ENCODE measurements around the gene FTO.

FTO gene

DNA sequence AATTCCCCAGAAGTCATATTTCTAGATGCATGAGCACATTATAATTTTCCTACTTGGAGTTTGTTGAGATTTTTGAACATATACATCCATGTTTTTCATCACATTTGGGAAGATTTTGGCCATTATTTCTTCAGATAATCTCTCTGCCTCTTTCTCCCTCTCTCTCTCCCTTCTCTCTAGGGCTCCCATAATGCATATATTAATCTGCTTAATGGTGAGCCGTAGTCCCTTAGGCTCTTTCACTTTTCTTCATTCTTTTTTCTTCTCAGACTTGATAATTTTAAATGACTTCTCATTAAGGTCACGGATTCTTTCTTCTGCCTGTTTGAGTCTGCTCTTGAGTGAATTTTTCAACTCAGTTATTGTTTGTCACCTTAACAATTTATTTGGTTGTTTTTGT, 481.1 kb downstream of the FTO start:
- DNase-seq (ENCODE audit: low spot score), result no peak

GRCh38 chr16:54191163-54191562, 487.2 kb downstream of the FTO start:
- DNase-seq (ENCODE audit: low spot score), result no peak

- no peak for DNase-seq (ENCODE audit: low spot score)
Measured at GRCh38 chr16:54191592-54191991, 487.6 kb downstream of the FTO start.

GRCh38 chr16:54193013-54193664, 489.2 kb downstream of the FTO start:
- DNase-seq (ENCODE audit: low spot score), result no peak

DNA sequence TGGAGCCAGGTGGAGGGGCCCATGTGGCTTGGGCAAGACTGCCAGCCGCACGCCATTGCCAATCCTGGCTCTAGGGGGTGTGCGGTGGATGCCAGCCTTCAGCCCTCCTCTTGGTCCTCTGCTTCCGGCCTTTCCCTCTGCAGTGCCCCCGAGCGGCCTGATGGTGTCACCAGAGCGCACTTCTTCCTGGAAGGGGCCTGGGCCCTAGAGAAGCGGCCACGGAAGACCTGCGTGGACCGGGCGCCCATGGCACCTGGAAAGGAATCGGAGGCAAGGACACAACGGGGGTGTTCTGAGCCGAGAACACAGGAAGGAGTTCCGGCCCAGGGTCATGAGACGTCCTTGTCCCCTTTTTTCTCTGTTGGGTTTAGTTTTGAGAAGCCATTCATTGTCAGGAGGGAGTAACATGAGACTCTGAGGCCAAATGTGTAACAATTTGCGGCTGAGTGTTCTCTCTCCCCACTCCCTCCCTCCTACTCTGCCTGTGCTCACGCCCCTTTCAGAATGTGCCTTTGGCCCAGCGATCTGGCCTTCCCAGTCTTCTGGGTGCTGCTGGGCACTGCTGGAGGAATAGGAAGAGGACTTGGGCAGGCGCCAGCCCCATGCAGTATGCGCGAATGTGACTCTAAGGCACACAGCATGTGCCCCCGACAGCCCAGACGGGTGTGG, 489.8 kb downstream of the FTO start:
- peak; percentile 68 for DNase-seq (ENCODE audit: low spot score)

DNA sequence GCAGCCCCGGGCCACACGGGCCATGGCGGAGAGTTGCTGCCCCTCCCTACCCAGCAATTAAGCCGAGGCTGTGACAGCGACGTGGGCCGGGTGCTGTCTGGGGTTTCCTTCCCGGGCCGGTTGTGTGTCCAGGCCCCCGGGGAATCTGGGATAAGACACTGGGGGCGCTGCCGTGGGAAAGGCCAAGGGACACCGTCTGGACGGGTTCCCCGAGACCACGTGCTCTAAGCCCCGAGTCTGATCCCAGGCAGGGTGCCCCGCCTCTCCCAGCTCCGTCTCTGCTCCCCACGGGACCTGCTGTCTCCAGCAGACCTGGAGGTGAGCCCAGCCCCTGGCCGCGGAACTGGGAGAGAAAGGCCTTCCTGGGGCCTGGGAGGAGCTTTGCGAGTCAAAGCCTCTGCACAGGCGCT, 490.4 kb downstream of the FTO start:
- DNase-seq (ENCODE audit: low spot score), result no peak

GRCh38 chr16:54197758-54198157, 493.8 kb downstream of the FTO start:
- DNase-seq (ENCODE audit: low spot score), result no peak

DNA sequence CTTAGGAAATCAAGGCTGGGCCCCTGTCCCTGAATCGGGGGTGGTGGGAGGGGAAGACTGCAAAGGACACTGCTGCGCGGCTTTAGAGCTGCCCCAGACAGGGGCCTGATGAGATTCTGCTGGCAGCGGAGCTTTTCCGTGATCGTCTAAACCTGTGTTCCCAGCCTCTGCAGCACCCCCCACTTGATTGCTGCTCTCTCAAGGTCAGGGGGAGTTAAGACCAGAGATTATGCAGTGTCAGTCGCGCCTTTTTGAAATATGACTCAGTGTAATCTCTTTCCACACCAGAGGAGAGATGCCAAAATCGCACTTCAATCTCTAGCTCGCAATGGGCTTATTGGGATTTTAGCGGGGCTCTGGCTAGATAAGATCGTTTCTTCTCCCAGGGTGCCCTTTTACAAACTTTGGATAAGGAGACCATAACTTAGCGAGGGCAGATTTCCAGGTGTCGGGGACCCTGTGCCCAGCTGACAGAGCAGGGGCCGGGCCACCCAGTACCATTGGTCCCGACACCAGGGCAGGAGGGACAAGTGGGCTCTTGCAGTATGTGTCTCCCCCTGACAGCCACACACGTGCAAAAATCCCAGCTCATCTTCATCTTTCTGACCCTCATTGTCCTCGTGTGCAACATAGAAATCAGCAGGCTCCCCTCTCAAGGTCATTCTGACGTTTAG, 495.7 kb downstream of the FTO start:
- no peak for DNase-seq (ENCODE audit: low spot score)

GRCh38 chr16:54200161-54200534, 496.2 kb downstream of the FTO start:
- no peak for DNase-seq (ENCODE audit: low spot score)

GRCh38 chr16:54200720-54201119, 496.8 kb downstream of the FTO start:
- no peak for DNase-seq (ENCODE audit: low spot score)

DNA sequence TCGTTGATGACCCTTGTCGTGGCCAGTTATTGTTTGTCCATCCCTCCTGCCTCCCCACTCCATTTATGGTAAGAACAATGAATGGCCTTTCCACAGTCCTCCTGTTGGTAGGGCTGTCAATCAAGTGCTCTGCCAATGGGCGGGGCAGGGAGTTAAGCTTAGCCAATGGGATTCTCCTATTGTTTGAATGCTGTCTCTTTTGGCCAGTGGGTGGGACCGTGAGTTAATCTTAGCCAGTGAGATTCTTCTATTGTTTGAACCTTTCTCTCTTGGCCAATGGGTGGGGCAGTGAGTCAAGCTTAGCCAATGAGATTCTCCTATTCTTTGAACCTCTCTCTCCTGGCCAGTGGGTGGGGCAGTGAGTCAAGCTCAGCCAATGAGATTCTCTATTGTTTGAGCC, 497.2 kb downstream of the FTO start:
- no peak for DNase-seq (ENCODE audit: low spot score)
